Spleen (tissue), 7 donors: ENCODE data around the gene DLG1.

Experiments
- CTCF ChIP-seq, 11 experiments: fragments of 200-600 bp in 7 of 11; fragments of 450-650 bp in 4 of 11; sonication (generic) in 4 of 11; IDR thresholded peaks in 8 of 11; conservative IDR thresholded peaks in 3 of 11; 1 replicate in 7 of 11; 2 replicates in 4 of 11; pipeline versions ENCODE4 v1.4.0 to v1.8.0; 2016 to 2021; ENCODE audit warnings: antibody characterized with exemption in 11 of 11, inconsistent platforms in 4 of 11, mild to moderate bottlenecking in 1 of 11
- POLR2A ChIP-seq, 3 donors: fragments of 450-650 bp; IDR thresholded peaks; one replicate each; pipeline ENCODE4 v1.5.1; 2017; ENCODE audit warnings: antibody characterized with exemption in 3 of 3, mild to moderate bottlenecking in 1 of 3
- POLR2AphosphoS5 ChIP-seq, 3 donors: sonication (generic); formaldehyde crosslinking; IDR thresholded peaks; one replicate each; pipeline ENCODE4 v1.5.1; 2017; ENCODE audit warnings: antibody characterized with exemption in 3 of 3
- donor health status: DM: no; HTN: no; CAD: no; lungs with moderate emphysema.
- donor health status: DM: no; HTN: no; CAD: no.
- donor health status: DM: no; HTN: no; CAD: no.

- no peak for TF ChIP-seq CTCF (IDR thresholded peaks at IDR 0.05 in 8 of 11, conservative IDR thresholded peaks at IDR 0.05 in 3 of 11)
- no peak for TF ChIP-seq POLR2A (IDR thresholded peaks at IDR 0.05)
- TF ChIP-seq POLR2AphosphoS5 (IDR thresholded peaks at IDR 0.05), result no peak
Observed at GRCh38 chr3:197338586-197338985, 40.2 kb upstream of the DLG1 start.
